ENCODE data around the gene ZNF593OS. TPM values are rescaled to one million over a fixed set of nuclear protein-coding genes. Genes with fewer than 3 reads are reported as not detected.

The ZNF593OS gene
- not detected for total RNA-seq
- long read RNA-seq, result 0 reads

- DNase-seq (no peak), ATAC-seq (no peak)
- intact Hi-C loops (cut with micrococcal nuclease), result no loop called here
Observed at GRCh38 chr1:26171084-26172072, at the start of gene ZNF593OS. TSS of gene ZNF593OS (minus strand) at chr1:26171832. CDS start at chr1:26171661, 171 bp downstream.

DNA sequence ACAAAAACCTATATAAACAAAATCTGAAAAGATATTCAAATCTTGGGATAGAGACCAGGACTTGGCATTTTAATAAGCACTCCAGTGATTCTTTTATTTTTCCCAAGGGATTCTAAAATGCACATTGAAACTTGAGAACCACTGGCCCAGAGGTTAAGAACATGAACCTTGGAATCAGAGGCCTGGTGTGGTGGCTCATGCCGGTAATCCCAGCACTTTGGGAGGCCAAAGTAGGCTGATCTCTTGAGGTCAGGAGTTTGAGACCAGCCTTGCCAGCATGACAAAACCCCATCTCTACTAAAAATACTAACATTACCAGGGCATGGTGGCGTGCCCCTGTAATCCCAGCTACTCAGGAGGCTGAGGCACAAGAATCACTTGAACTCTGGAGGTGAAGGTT is 49.5 kb upstream of the ZNF593OS start:
- DNase-seq (no peak), ATAC-seq (no peak)
- intact Hi-C loops (cut with micrococcal nuclease), result no loop called here

GRCh38 chr1:26220199-26220912 is 48.7 kb upstream of the ZNF593OS start:
- no peak for DNase-seq
- ATAC-seq, result no peak
- intact Hi-C loops (cut with micrococcal nuclease), result no loop called here

DNA sequence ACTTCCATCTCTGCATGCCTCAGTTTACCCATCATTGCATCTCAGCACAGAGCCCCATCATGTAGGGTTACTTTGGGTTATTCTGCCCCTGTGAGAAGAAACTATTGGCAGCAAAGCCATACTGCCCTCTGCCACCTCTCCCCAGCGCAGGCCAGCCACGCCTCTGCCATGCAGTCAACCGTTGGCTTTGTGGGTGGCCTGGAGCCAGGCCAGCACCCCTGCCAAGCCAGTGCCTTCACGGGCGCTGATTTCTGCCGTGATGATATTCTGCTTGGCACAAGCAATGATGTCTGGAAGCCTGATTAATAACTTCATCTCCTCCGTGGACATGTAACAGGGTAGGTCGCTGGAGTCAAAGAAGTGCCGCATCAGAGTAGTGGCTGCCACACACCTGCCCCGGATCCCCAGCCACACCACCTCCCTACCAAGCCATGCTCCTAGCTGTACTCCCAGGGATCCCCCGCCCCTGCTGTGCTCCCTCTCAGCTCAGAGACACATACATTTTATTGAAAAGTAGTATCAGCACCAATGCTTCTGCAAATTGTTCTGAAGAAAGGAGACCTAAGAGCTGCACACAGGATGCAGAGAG is 47.4 kb upstream of the ZNF593OS start:
- ATAC-seq, result peak; percentile 88

GRCh38 chr1:26215246-26215645 is 43.6 kb upstream of the ZNF593OS start:
- intact Hi-C loops (cut with micrococcal nuclease), result no loop called here
- no peak for ATAC-seq
- no peak for DNase-seq

More for the DNA sequence above, 47.4 kb upstream of the ZNF593OS start:
- intact Hi-C loops (cut with micrococcal nuclease), result no loop called here
- DNase-seq, result peak; percentile 71

DNA sequence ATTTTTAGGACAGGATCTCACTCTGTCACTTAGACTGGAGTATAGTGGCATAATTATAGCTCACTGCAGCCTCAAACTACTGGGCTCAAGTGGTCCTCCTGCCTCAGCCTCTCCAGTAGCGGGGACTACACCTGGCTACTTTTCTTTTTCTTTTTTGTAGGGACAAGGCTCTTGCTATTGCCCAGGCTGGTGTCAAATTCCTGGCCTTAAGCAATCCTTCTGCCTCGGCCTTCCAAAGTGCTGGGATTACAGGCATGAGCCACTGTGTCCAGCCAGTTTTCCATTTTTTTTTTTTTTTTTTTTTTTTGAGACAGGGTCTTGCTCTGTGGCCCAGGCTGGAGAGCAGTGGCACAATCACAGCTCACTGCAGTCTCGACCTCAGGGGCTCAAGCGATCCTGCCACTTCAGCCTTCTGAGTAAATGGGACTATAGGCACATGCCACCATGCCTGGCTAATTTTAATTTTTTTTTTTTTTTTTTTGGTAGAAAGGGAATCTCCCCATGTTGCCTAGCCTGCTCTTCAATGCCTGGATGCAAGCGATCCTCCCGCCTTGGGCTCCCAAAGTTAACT is 41.8 kb upstream of the ZNF593OS start:
- DNase-seq (no peak), ATAC-seq (no peak)
- intact Hi-C loops (cut with micrococcal nuclease), result no loop called here

DNA sequence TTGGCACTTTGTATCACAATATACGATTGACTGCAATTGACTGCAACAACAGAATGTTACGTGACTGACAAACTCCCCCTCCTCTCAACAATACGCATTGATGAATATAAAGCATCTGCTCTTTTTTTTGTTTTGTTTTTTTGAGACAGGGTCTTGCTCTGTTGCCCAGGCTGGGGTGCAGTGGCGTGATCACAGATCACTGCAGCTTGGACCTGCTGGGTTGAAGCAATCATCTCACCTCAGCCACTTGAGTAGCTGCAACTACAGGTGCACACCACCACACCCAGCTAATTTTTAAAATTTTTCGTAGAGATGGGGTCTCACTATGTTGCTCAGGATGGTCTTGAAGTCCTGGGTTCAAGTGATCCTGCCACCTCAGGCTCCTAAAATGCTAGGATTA is 41.1 kb upstream of the ZNF593OS start:
- intact Hi-C loops (cut with micrococcal nuclease), result no loop called here
- DNase-seq, result no peak
- no peak for ATAC-seq

DNA sequence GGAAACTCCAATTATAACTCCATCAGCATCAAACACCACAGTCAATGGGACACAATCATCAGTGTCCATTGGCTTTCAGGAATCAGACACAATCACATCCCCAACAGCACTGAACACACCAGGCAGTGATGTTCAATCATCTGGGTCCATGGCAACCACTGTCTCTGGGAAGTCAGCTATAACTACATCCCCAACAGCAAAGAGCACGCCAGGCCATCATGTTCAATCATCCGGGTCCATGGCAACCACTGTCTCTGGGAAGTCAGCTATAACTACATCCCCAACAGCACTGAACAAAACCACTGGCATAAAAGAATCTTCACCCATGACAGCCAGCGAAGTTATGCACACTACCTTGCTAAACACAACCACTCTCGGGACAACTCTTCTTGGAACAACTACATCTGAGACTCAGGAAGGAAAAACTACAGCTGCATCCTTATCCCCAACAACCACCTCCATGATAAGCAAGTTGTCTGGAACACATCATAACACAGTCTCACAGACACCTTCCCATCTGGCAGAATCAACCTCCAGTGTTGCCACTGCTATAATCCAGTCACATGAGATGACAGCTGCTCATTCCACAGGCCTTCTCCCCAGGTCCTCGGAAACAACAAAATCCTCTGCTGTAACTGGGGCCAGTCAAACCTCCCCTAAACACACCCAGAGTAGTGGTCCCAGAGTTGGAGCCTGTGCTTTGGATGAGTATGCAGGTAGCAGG is 38.7 kb upstream of the ZNF593OS start:
- DNase-seq, result no peak
- peak; percentile 71 for ATAC-seq
- intact Hi-C loops (cut with micrococcal nuclease), result no loop called here

- DNase-seq (no peak), ATAC-seq (no peak)
- intact Hi-C loops (cut with micrococcal nuclease), result no loop called here
Observed at GRCh38 chr1:26203642-26204318, 32.1 kb upstream of the ZNF593OS start.

GRCh38 chr1:26200413-26200812 is 28.8 kb upstream of the ZNF593OS start:
- no peak for ATAC-seq
- DNase-seq, result no peak
- intact Hi-C loops (cut with micrococcal nuclease), result no loop called here

DNA sequence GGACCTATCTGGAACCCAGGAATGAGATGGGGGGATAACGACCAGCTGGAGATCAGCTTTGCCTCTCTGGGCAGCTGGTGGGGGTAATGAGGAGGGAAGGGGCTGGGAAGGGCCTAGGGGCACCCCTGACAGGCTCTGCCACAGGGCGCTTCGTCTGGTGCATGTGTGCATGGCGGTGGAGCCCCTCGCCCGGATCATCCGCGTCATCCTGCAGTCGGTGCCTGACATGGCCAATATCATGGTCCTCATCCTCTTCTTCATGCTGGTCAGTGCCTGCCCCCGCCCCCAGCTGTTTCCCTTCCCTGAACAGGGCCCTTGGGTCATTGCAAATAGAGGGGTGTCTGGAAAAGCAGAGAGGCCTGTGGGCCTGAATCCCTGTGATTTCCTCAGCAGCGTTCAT is 26.2 kb upstream of the ZNF593OS start:
- ATAC-seq (no peak), DNase-seq (no peak)
- intact Hi-C loops (cut with micrococcal nuclease), result no loop called here

DNA sequence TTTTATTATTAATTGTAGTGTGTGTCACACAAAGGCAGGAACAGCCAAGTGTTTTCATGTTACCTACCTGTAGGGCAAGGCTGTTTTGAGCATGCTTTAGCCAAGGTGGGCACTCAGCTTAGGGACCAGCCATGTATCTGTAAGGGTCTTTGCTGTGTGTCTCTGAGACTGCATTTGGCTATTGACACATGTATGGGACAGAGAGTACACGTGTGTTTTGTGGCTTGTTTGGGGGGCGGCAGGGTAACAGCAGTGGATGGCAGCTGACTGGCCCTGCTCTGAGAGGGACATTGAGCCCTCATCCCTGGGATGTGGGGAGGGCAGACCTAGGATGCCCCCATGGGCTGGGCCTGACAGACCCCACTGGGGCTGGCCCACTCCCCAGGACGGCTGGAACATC is 25.7 kb upstream of the ZNF593OS start:
- intact Hi-C loops (cut with micrococcal nuclease), result no loop called here
- no peak for ATAC-seq
- DNase-seq, result no peak

- DNase-seq, result no peak
- no peak for ATAC-seq
- intact Hi-C loops (cut with micrococcal nuclease), result no loop called here
Observed at GRCh38 chr1:26195805-26196204, 24.2 kb upstream of the ZNF593OS start.

DNA sequence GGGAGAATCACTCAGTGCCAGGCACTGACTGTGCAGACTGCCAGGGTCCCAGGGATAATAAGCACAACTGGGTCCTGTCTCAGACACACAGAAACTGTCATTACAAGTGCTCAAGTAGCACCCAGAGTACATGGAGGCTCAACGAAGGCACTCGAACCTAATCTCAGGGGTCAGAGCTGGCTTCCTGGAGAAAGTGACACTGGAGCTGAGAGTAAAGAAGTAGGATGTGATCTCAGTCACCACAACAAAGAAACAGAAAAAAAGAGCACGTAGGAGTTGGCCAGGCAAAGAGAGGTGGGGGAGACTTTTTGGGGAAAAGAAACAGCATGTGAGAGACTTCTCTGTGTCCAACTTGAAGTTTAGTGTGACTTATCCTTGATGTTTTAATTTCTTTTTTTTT is 20.1 kb upstream of the ZNF593OS start:
- intact Hi-C loops (cut with micrococcal nuclease), result no loop called here
- no peak for ATAC-seq
- DNase-seq, result no peak

DNA sequence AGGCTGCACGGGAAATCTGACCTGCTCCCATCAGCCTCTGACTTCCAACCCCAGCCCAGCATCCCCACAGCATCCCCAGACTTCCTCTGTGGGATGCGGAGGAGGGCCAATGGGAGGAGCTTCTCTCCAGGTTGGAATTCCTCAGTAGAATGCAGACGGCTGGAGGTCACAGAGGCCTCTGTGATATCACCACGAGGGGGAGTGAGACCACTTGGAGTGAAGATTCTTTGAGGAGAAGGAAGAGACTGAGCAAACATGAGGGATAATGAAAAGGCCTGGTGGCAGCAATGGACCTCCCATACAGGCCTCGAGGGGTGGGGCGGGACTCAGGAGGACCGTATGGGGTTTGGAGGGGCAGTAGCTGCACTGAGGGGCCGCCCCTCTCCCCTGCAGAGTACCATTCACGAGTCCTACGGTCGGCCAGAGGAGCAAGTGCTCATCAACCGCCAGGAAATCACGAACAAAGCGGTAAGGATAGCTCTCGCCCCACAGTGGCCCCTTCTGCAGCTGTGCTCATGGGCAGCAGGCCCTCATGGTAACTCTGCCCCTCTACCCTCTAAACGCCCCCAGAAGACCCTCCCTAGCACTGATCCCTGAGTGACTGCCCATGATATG is 18.8 kb upstream of the ZNF593OS start, which contains the start of gene CATSPER4:
CATSPER4 (plus strand) TSS at position 230 of the 615 bp plus-strand sequence; CDS start at position 256, 26 bp downstream.
- ATAC-seq, result peak; percentile 41

GRCh38 chr1:26189751-26190275 is 18.2 kb upstream of the ZNF593OS start:
- DNase-seq (no peak), ATAC-seq (no peak)
- intact Hi-C loops (cut with micrococcal nuclease), result no loop called here

More for the DNA sequence above, 18.8 kb upstream of the ZNF593OS start, which contains the start of gene CATSPER4:
- DNase-seq, result no peak
- intact Hi-C loops (cut with micrococcal nuclease), result no loop called here

- intact Hi-C loops (cut with micrococcal nuclease), result no loop called here
- DNase-seq (no peak), ATAC-seq (no peak)
Observed at GRCh38 chr1:26189331-26189730, 17.7 kb upstream of the ZNF593OS start.

- ATAC-seq, result no peak
- intact Hi-C loops (cut with micrococcal nuclease), result no loop called here
- DNase-seq, result no peak
Observed at GRCh38 chr1:26188477-26188876, 16.8 kb upstream of the ZNF593OS start.
